BE2C (cell line): ENCODE results near the gene CHP1.
A peak's percentile ranks its signal among the peaks of the same experiment; 100 is the strongest.
"Not testable (repeated sequence)": the region's sequence is repeated elsewhere in the genome, so short reads cannot be mapped to it uniquely, and the experiment has no call there.

Experiments
- DNase-seq: peaks from one replicate; pipeline ENCODE4 v3.0.0-alpha.2; 2020
- H3K27me3 ChIP-seq: fragments of 250-450 bp; sonication (Bioruptor Pico); 2 replicates; pipeline ENCODE4 v1.5.1; 2020; ENCODE audit warnings: mild to moderate bottlenecking
- H3K36me3 ChIP-seq: fragments of 250-450 bp; sonication (Bioruptor Pico); 2 replicates; pipeline ENCODE4 v1.5.1; 2020; ENCODE audit warnings: mild to moderate bottlenecking
- H3K4me1 ChIP-seq: fragments of 250-450 bp; sonication (Bioruptor Pico); 2 replicates; pipeline ENCODE4 v1.5.1; 2020
- H3K4me3 ChIP-seq: 2 replicates; pipeline ENCODE4 v1.5.1; 2011; ENCODE audit warnings: low read depth, low read length
- H3K9me3 ChIP-seq: fragments of 250-450 bp; sonication (Bioruptor Pico); 2 replicates; pipeline ENCODE4 v1.5.1; 2020
- CTCF ChIP-seq: IDR thresholded peaks from 2 replicates; pipeline ENCODE4 v1.5.1; 2012; ENCODE audit warnings: mild to moderate bottlenecking, low read depth, low read length

CHP1 gene

GRCh38 chr15:41231422-41232226 lies 556 bp downstream of the CHP1 start:
- Histone ChIP-seq H3K4me3 (peak overlapping the region; percentile 89), H3K36me3 (no peaks in the 10 kb centered on the region), H3K4me1 (no peaks in the 10 kb centered on the region), H3K9me3 (no peaks in the 10 kb centered on the region), H3K27me3 (peaks cover 6% of the 10 kb centered on the region; the same call in 1 of the 2 replicates)
- no peak for TF ChIP-seq CTCF
- DNase-seq = no peak

- Histone ChIP-seq H3K4me3 (no peak overlapping the region), H3K36me3 (no peaks in the 10 kb centered on the region), H3K9me3 (no peaks in the 10 kb centered on the region), H3K27me3 (no peaks in the 10 kb centered on the region), H3K4me1 (no peaks in the 10 kb centered on the region)
- TF ChIP-seq CTCF = no peak
- no peak for DNase-seq
Observed at GRCh38 chr15:41233367-41233771, 2.3 kb downstream of the CHP1 start.

GRCh38 chr15:41235228-41235627 lies 4.2 kb downstream of the CHP1 start:
- not testable (repeated sequence) for H3K27me3 ChIP-seq, H3K36me3 ChIP-seq, H3K4me1 ChIP-seq, DNase-seq, H3K9me3 ChIP-seq, H3K4me3 ChIP-seq

- Histone ChIP-seq H3K4me3 (no peak overlapping the region), H3K9me3 (no peaks in the 10 kb centered on the region), H3K4me1 (no peaks in the 10 kb centered on the region), H3K27me3 (no peaks in the 10 kb centered on the region), H3K36me3 (no peaks in the 10 kb centered on the region)
- TF ChIP-seq CTCF = no peak
- DNase-seq = no peak
Observed at GRCh38 chr15:41235929-41236328, 4.9 kb downstream of the CHP1 start.

GRCh38 chr15:41238100-41238499 lies 7.0 kb downstream of the CHP1 start:
- H3K4me3 ChIP-seq = no peak overlapping the region
- H3K9me3 ChIP-seq = no peaks in the 10 kb centered on the region
- peaks cover 8% of the 10 kb centered on the region for H3K4me1 ChIP-seq
- no peaks in the 10 kb centered on the region for H3K27me3 ChIP-seq
- TF ChIP-seq CTCF = no peak
- no peaks in the 10 kb centered on the region for H3K36me3 ChIP-seq
- no peak for DNase-seq

- Histone ChIP-seq H3K27me3 (no peaks in the 10 kb centered on the region), H3K36me3 (peaks cover 14% of the 10 kb centered on the region), H3K4me1 (peaks cover 8% of the 10 kb centered on the region), H3K9me3 (no peaks in the 10 kb centered on the region), H3K4me3 (peak overlapping the region; percentile 19)
- TF ChIP-seq CTCF = no peak
- peak; percentile 91 for DNase-seq
Observed at GRCh38 chr15:41241221-41241964, 10.3 kb downstream of the CHP1 start.

GRCh38 chr15:41250745-41251144 lies 19.7 kb downstream of the CHP1 start:
- H3K4me1 ChIP-seq, H3K27me3 ChIP-seq, DNase-seq, H3K9me3 ChIP-seq, H3K4me3 ChIP-seq: not testable (repeated sequence)
- H3K36me3 ChIP-seq = peaks cover 13% of the 10 kb centered on the region; the same call in 1 of the 2 replicates
